ENCODE results near the gene FOXM1. TPM values are rescaled to one million over a fixed set of nuclear protein-coding genes. Genes with fewer than 3 reads are reported as not detected.
A peak's percentile ranks its signal among the peaks of the same experiment; 100 is the strongest.

Gene FOXM1
- total and polyA plus RNA-seq, 2 of the 13 experiments (the other 11 are each of a cell fraction or from before 2014, with no cell fraction given): 17.1 to 25.9 TPM

DNA sequence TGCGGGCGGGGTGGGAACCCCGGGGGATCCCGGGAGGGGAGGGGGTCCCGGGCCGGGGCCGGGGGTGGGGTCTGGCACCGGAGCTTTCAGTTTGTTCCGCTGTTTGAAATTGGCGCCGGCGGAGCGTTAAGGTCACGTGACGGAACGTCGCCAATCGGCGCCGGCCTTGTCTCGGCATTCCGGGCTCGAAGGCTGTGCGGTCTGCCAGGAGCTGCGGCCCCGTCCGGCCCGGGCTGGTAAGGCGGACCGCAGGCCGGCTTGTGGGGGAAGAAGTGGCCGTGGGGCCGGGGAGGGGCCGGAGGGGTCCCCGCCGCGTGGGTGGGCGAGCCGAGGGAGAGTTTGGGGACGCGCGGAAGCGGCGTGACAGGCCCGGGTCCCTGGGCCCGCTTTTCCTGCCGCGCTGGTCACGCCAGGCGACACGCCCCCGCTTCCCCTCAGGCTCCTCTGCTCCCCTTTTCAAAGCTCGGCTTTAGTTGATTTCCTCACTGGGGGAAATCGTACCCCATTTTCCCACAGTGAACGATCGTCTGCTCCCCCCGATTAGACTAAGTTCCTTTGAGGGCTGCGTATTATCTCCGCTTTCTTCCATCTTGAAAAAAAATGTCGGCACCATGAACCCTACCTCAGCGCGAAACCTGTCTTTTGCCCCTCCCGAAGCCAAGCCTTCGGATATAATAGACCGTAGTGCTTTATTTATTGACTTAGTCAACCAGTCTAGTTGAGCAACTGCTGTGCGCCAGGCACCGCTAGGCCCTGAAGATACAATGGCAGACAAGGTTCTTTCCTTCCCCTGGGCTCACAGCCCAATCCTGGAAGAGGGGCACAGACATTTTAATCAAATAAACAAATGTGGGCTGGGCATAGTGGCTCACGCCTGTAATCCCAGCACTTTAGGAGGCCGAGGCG is at the start of gene FOXM1, which contains the start of gene RHNO1 (continued):
- TF ChIP-seq, protein P1, sequence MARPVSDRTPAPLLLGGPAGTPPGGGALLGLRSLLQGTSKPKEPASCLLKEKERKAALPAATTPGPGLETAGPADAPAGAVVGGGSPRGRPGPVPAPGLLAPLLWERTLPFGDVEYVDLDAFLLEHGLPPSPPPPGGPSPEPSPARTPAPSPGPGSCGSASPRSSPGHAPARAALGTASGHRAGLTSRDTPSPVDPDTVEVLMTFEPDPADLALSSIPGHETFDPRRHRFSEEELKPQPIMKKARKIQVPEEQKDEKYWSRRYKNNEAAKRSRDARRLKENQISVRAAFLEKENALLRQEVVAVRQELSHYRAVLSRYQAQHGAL (CRISPR knock-in tag; IDR thresholded peaks at IDR 0.05; ENCODE audit: not compliant biosample characterization): peak; percentile 58
- TF ChIP-seq CENPX (CRISPR knock-in tag; IDR thresholded peaks at IDR 0.05) (no peak), POLR2AphosphoS5 (IDR thresholded peaks at IDR 0.05; ENCODE audit: low read depth, low read length) (peak; percentile 78), HNRNPK (IDR thresholded peaks at IDR 0.05; ENCODE audit: low read depth, low read length, poor library complexity, severe bottlenecking) (peak; percentile 53), SRF (IDR thresholded peaks at IDR 0.05; ENCODE audit: low read depth, low read length) (no peak), ESRRA (CRISPR knock-in tag; IDR thresholded peaks at IDR 0.05; ENCODE audit: low read depth) (no peak), BHLHE40 (IDR thresholded peaks at IDR 0.05; ENCODE audit: low read length) (peak; percentile 79), RXRB (CRISPR knock-in tag; IDR thresholded peaks at IDR 0.05; ENCODE audit: borderline replicate concordance) (no peak), ZNF605 (CRISPR knock-in tag; IDR thresholded peaks at IDR 0.05) (peak; percentile 78; the same call in 1 of the 2 replicates), ZNF709 (CRISPR knock-in tag; IDR thresholded peaks at IDR 0.05) (no peak), ZNF598 (CRISPR knock-in tag; IDR thresholded peaks at IDR 0.05; ENCODE audit: borderline replicate concordance) (no peak; the same call in 1 of the 2 replicates), SIN3A (IDR thresholded peaks at IDR 0.05; ENCODE audit: borderline replicate concordance, low read depth, low read length) (peak; percentile 97; the same call in 1 of the 2 replicates), RBM39 (IDR thresholded peaks at IDR 0.05; ENCODE audit: low read depth, low read length, poor library complexity, severe bottlenecking) (no peak), ZSCAN21 (CRISPR knock-in tag; IDR thresholded peaks at IDR 0.05; ENCODE audit: borderline replicate concordance) (peak; percentile 39), ATF7-NPFF (CRISPR knock-in tag; IDR thresholded peaks at IDR 0.05; ENCODE audit: low read depth) (peak; percentile 70; the same call in 1 of the 2 replicates), SETDB1 (CRISPR knock-in tag; IDR thresholded peaks at IDR 0.05; ENCODE audit: borderline replicate concordance) (no peak)
- TF ChIP-seq, protein P2, sequence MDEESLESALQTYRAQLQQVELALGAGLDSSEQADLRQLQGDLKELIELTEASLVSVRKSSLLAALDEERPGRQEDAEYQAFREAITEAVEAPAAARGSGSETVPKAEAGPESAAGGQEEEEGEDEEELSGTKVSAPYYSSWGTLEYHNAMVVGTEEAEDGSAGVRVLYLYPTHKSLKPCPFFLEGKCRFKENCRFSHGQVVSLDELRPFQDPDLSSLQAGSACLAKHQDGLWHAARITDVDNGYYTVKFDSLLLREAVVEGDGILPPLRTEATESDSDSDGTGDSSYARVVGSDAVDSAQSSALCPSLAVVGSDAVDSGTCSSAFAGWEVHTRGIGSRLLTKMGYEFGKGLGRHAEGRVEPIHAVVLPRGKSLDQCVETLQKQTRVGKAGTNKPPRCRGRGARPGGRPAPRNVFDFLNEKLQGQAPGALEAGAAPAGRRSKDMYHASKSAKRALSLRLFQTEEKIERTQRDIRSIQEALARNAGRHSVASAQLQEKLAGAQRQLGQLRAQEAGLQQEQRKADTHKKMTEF (CRISPR knock-in tag; IDR thresholded peaks at IDR 0.05): 0 out of 2 replicates have a peak, but pooled peaks have one; percentile 31
- TF ChIP-seq, protein P3, sequence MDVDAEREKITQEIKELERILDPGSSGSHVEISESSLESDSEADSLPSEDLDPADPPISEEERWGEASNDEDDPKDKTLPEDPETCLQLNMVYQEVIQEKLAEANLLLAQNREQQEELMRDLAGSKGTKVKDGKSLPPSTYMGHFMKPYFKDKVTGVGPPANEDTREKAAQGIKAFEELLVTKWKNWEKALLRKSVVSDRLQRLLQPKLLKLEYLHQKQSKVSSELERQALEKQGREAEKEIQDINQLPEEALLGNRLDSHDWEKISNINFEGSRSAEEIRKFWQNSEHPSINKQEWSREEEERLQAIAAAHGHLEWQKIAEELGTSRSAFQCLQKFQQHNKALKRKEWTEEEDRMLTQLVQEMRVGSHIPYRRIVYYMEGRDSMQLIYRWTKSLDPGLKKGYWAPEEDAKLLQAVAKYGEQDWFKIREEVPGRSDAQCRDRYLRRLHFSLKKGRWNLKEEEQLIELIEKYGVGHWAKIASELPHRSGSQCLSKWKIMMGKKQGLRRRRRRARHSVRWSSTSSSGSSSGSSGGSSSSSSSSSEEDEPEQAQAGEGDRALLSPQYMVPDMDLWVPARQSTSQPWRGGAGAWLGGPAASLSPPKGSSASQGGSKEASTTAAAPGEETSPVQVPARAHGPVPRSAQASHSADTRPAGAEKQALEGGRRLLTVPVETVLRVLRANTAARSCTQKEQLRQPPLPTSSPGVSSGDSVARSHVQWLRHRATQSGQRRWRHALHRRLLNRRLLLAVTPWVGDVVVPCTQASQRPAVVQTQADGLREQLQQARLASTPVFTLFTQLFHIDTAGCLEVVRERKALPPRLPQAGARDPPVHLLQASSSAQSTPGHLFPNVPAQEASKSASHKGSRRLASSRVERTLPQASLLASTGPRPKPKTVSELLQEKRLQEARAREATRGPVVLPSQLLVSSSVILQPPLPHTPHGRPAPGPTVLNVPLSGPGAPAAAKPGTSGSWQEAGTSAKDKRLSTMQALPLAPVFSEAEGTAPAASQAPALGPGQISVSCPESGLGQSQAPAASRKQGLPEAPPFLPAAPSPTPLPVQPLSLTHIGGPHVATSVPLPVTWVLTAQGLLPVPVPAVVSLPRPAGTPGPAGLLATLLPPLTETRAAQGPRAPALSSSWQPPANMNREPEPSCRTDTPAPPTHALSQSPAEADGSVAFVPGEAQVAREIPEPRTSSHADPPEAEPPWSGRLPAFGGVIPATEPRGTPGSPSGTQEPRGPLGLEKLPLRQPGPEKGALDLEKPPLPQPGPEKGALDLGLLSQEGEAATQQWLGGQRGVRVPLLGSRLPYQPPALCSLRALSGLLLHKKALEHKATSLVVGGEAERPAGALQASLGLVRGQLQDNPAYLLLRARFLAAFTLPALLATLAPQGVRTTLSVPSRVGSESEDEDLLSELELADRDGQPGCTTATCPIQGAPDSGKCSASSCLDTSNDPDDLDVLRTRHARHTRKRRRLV (CRISPR knock-in tag; IDR thresholded peaks at IDR 0.05): no peak
- TF ChIP-seq, protein P4, sequence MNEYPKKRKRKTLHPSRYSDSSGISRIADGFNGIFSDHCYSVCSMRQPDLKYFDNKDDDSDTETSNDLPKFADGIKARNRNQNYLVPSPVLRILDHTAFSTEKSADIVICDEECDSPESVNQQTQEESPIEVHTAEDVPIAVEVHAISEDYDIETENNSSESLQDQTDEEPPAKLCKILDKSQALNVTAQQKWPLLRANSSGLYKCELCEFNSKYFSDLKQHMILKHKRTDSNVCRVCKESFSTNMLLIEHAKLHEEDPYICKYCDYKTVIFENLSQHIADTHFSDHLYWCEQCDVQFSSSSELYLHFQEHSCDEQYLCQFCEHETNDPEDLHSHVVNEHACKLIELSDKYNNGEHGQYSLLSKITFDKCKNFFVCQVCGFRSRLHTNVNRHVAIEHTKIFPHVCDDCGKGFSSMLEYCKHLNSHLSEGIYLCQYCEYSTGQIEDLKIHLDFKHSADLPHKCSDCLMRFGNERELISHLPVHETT (CRISPR knock-in tag; conservative IDR thresholded peaks at IDR 0.05): no peak
